ENCODE measurements around the gene FGF11.

DNA sequence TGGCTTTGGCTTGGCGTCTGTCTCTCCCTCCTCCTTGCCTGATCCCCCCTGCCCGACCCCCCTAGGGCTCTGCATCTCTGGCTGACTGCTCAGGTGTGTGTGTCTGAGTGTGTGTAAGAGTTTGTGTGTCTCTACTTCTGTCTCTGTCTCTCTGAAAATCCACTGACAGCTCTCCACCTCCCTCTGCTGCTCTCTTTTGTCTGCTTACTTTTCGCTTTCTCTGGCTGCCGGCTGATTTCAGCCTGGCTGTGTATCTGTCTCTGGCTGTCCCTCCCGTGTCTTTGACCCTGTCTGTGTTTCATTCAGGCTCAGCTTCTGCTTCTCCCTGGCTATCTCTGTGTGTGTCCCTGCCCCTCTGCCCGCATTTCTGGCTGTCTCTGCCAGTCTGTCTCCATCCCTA is 23.0 kb upstream of the FGF11 start:
- TF ChIP-seq, protein P1, sequence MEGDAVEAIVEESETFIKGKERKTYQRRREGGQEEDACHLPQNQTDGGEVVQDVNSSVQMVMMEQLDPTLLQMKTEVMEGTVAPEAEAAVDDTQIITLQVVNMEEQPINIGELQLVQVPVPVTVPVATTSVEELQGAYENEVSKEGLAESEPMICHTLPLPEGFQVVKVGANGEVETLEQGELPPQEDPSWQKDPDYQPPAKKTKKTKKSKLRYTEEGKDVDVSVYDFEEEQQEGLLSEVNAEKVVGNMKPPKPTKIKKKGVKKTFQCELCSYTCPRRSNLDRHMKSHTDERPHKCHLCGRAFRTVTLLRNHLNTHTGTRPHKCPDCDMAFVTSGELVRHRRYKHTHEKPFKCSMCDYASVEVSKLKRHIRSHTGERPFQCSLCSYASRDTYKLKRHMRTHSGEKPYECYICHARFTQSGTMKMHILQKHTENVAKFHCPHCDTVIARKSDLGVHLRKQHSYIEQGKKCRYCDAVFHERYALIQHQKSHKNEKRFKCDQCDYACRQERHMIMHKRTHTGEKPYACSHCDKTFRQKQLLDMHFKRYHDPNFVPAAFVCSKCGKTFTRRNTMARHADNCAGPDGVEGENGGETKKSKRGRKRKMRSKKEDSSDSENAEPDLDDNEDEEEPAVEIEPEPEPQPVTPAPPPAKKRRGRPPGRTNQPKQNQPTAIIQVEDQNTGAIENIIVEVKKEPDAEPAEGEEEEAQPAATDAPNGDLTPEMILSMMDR (IDR thresholded peaks at IDR 0.05; ENCODE audit: poor library complexity), result no peak
- no peak for TF ChIP-seq EZH2 (IDR thresholded peaks at IDR 0.05; ENCODE audit: borderline replicate concordance)
